GM13976 (cell line): ENCODE results near the gene MTSS2.

ENCODE experiments used
- DNase-seq: peaks from one replicate; pipeline ENCODE4 v3.0.0; 2012; ENCODE audit warnings: low spot score
- in situ Hi-C: fragments of 300-500 bp; cut with MboI; formaldehyde crosslinking; loops from one replicate; pipeline ENCODE4 v1.12.0; 2022; ENCODE audit warnings: low sequenced_read_pairs, mixed read lengths, inconsistent platforms; ENCODE audit not compliant: unreplicated experiment
- TF ChIP-seq, protein P1 (sequence below): IDR thresholded peaks from 2 replicates; pipeline ENCODE4 v1.5.1; 2012; ENCODE audit warnings: borderline replicate concordance, mild to moderate bottlenecking; ENCODE audit not compliant: insufficient read depth; ENCODE audit errors: extremely low read depth, missing control alignments, control extremely low read depth

The MTSS2 gene, protein sequence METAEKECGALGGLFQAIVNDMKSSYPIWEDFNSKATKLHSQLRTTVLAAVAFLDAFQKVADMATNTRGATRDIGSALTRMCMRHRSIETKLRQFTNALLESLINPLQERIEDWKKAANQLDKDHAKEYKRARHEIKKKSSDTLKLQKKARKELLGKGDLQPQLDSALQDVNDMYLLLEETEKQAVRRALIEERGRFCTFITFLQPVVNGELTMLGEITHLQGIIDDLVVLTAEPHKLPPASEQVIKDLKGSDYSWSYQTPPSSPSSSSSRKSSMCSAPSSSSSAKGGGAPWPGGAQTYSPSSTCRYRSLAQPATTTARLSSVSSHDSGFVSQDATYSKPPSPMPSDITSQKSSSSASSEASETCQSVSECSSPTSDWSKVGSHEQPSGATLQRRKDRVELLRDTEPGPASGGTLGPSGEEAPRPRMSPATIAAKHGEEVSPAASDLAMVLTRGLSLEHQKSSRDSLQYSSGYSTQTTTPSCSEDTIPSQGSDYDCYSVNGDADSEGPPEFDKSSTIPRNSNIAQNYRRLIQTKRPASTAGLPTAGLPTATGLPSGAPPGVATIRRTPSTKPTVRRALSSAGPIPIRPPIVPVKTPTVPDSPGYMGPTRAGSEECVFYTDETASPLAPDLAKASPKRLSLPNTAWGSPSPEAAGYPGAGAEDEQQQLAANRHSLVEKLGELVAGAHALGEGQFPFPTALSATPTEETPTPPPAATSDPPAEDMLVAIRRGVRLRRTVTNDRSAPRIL

GRCh38 chr16:70685938-70686375 lies at the start of gene MTSS2:
TSS of gene MTSS2 (minus strand) at chr16:70686053. CDS start at chr16:70685791, 262 bp downstream.
- TF ChIP-seq, protein P1, sequence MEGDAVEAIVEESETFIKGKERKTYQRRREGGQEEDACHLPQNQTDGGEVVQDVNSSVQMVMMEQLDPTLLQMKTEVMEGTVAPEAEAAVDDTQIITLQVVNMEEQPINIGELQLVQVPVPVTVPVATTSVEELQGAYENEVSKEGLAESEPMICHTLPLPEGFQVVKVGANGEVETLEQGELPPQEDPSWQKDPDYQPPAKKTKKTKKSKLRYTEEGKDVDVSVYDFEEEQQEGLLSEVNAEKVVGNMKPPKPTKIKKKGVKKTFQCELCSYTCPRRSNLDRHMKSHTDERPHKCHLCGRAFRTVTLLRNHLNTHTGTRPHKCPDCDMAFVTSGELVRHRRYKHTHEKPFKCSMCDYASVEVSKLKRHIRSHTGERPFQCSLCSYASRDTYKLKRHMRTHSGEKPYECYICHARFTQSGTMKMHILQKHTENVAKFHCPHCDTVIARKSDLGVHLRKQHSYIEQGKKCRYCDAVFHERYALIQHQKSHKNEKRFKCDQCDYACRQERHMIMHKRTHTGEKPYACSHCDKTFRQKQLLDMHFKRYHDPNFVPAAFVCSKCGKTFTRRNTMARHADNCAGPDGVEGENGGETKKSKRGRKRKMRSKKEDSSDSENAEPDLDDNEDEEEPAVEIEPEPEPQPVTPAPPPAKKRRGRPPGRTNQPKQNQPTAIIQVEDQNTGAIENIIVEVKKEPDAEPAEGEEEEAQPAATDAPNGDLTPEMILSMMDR: no peak
- no peak for DNase-seq
- in situ Hi-C loops: no loop called here

GRCh38 chr16:70735141-70735979 lies 49.5 kb upstream of the MTSS2 start:
- in situ Hi-C loops: no loop called here

GRCh38 chr16:70734522-70735095 lies 48.8 kb upstream of the MTSS2 start:
- TF ChIP-seq, protein P1: no peak
- in situ Hi-C loops: no loop called here
- DNase-seq: no peak

More at GRCh38 chr16:70735141-70735979, 49.5 kb upstream of the MTSS2 start:
- DNase-seq: no peak
- TF ChIP-seq, protein P1: no peak

DNA sequence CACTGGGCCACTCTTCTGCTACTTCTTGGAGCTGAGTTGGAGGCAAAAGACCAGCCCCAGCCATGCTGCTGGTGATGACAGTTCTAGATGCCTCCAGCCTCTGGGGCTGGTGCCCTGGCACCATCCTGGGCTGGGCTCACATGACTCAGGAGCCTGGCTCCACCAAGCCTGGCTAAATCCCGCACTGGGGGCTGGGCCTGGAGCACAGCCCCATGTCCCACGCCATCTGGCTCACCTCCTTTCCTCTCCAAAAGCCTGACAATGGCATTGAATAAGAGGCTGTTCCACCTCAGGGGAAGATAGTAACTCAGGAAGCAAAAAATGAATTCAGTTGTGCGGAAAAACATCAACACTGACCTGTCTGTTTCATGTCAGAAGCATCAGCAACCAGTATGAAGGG lies 45.1 kb upstream of the MTSS2 start:
- in situ Hi-C loops: no loop called here
- DNase-seq: no peak
- TF ChIP-seq, protein P1: no peak

GRCh38 chr16:70730031-70730430 lies 44.2 kb upstream of the MTSS2 start:
- no peak for DNase-seq
- in situ Hi-C loops: no loop called here
- TF ChIP-seq, protein P1: no peak

- in situ Hi-C loops: no loop called here
- DNase-seq: no peak
- TF ChIP-seq, protein P1: no peak
Measured at GRCh38 chr16:70729292-70729691, 43.4 kb upstream of the MTSS2 start.
